Activated naive CD8-positive, alpha-beta T cell treated with anti-CD3 and anti-CD28 coated beads, Interleukin-2, amount 50 U/mL, for 24 hours (primary cell): ENCODE measurements around the gene ENOX1.

Experiments
- ATAC-seq: fragments of 150-1000 bp; cut with Tn5 transposase; one replicate; pipeline ENCODE4 v1.10.0; 2021
- DNase-seq: peaks from one replicate; pipeline ENCODE4 v3.0.0; 2021
- H3K27ac Mint-ChIP-seq: one replicate; pipeline ENCODE4 v1.8.0; 2021; ENCODE audit warnings: mild to moderate bottlenecking, mixed read lengths
- H3K27me3 Mint-ChIP-seq: one replicate; pipeline ENCODE4 v1.8.0; 2021; ENCODE audit warnings: mixed read lengths
- H3K36me3 Mint-ChIP-seq: one replicate; pipeline ENCODE4 v1.8.0; 2021; ENCODE audit warnings: low read depth, mixed read lengths
- H3K4me1 Mint-ChIP-seq: one replicate; pipeline ENCODE4 v1.8.0; 2021; ENCODE audit warnings: mixed read lengths
- H3K4me3 Mint-ChIP-seq: one replicate; pipeline ENCODE4 v1.8.0; 2021; ENCODE audit warnings: mild to moderate bottlenecking, moderate library complexity, mixed read lengths
- H3K9me3 Mint-ChIP-seq: one replicate; pipeline ENCODE4 v1.8.0; 2021; ENCODE audit warnings: mixed read lengths

Gene ENOX1

DNA sequence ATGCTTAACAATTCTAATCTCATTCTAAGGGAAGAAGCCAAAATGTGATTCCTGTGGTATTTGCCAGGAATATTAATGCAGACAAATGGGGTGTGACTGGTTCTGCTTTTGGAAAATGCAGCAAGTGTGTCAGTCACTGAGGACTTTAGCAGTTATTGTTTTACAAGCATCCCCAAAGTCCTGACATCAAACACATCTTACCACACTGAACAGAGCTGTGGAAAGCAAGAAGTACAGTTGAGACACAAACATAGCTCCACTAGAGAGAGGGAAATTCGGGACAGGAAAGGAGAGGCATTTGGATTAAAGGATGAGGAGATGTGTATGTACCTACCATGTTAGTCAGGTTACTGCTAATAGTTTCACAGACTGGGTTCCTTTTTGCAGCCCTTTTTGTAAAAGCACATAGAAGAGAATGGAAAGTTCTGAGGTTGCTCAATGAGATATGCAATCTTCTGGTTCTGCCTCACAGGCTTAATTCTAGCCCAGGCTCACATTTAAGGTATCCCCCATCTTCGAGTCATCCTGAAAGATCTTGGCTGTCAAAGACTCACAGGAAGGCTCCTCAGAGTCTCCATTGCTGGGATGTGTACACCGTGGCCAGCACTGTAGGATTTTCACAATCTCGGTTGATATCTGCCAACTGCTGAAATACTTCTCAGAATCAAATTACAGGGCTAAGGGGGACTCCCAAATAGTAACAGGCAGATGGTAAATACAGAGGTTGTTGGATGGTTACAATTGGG is 446.8 kb downstream of the ENOX1 start:
- H3K4me1 Mint-ChIP-seq, result no peaks in the 10 kb centered on the region
- DNase-seq, result no peak
- ATAC-seq, result no peak
- H3K27me3 Mint-ChIP-seq, result peaks cover 6% of the 10 kb centered on the region
- H3K27ac Mint-ChIP-seq, result no peak overlapping the region
- H3K36me3 Mint-ChIP-seq, result no peaks in the 10 kb centered on the region
- H3K4me3 Mint-ChIP-seq, result no peak overlapping the region
- no peaks in the 10 kb centered on the region for H3K9me3 Mint-ChIP-seq

DNA sequence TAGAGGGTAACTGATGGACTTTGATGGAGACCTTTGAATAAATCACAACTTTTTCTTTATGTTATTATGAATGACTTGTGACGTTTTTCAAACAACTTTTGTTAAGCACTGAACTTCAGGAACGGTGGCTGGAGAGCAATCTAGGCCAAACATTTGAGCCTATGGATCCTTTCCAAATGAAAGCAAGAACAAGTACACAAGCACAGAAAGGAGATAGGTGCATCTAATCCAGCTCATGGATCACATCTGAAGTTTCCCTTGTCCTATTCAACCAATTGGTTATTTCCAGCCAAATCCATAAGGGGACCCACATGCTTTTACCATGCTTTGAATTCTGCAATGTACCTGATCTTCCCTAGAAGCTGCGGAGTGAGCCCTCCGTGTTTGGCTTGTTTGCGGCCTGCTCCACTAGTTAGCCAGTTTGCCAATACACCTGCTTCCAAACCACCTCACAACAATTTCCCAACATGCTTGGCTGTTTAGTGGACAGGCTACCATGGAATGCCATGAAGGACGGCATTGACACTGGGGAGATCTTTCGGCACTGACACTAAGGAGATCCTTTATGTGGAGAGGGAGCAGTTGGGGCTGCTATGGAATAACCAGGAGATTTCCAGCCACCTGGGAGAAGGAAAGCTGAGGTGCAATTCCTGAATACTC is 447.5 kb downstream of the ENOX1 start:
- no peak for ATAC-seq
- peaks cover 4% of the 10 kb centered on the region for H3K27me3 Mint-ChIP-seq
- H3K9me3 Mint-ChIP-seq, result no peaks in the 10 kb centered on the region
- no peak for DNase-seq
- H3K4me3 Mint-ChIP-seq, result no peak overlapping the region
- H3K4me1 Mint-ChIP-seq, result no peaks in the 10 kb centered on the region
- H3K36me3 Mint-ChIP-seq, result no peaks in the 10 kb centered on the region
- no peak overlapping the region for H3K27ac Mint-ChIP-seq

GRCh38 chr13:43335764-43336163 is 451.0 kb downstream of the ENOX1 start:
- ATAC-seq, result no peak
- H3K36me3 Mint-ChIP-seq, result no peaks in the 10 kb centered on the region

DNA sequence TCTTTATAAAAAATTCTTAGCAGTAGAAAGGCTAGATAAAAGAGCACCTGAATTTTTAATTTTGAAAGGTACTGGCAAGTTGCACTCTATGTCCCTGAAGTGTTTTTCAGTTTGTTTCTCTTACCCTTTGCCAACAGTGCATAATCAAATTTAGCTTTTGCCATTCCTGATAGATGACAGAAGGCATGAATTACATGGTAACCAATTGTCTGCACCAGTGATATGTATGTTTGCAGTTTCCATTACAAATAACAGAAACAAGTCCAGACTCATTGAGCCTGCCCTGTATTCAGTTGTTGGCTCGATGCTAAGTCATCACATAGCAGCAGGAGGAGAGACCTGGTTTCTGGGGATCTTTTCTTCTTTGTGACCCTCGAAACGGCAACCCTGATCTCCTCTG is 453.6 kb downstream of the ENOX1 start:
- no peaks in the 10 kb centered on the region for H3K9me3 Mint-ChIP-seq
- H3K27ac Mint-ChIP-seq, result no peak overlapping the region
- no peaks in the 10 kb centered on the region for H3K4me1 Mint-ChIP-seq
- DNase-seq, result no peak
- H3K27me3 Mint-ChIP-seq, result no peaks in the 10 kb centered on the region
- no peak overlapping the region for H3K4me3 Mint-ChIP-seq
- ATAC-seq, result no peak
- H3K36me3 Mint-ChIP-seq, result no peaks in the 10 kb centered on the region

More at GRCh38 chr13:43335764-43336163, 451.0 kb downstream of the ENOX1 start:
- Mint-ChIP-seq H3K9me3 (no peaks in the 10 kb centered on the region), H3K4me1 (no peaks in the 10 kb centered on the region), H3K27ac (no peak overlapping the region), H3K4me3 (no peak overlapping the region), H3K27me3 (peaks cover 2% of the 10 kb centered on the region)
- no peak for DNase-seq

DNA sequence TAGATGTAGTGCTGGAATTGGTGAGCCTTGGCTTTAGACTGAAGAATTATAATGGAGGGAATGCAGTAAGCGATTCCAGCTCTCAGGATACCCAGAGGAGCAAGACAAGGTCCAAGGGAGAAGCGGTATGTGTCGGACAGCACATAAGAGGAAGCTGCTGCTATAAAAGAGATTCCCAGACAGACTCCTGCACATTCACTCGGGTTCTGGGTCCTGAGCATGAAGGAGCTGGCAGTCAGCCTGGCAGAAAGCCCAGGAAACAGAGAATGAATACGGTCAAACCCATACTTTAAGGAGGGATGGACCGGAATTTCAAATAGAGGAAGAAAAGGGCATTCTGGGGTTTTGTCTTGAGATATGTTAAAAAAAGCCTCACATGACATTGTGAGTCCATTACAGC is 455.1 kb downstream of the ENOX1 start:
- DNase-seq, result no peak
- ATAC-seq, result no peak
- H3K36me3 Mint-ChIP-seq, result no peaks in the 10 kb centered on the region
- H3K4me3 Mint-ChIP-seq, result no peak overlapping the region
- no peaks in the 10 kb centered on the region for H3K27me3 Mint-ChIP-seq
- H3K9me3 Mint-ChIP-seq, result no peaks in the 10 kb centered on the region
- H3K4me1 Mint-ChIP-seq, result no peaks in the 10 kb centered on the region
- H3K27ac Mint-ChIP-seq, result no peak overlapping the region

DNA sequence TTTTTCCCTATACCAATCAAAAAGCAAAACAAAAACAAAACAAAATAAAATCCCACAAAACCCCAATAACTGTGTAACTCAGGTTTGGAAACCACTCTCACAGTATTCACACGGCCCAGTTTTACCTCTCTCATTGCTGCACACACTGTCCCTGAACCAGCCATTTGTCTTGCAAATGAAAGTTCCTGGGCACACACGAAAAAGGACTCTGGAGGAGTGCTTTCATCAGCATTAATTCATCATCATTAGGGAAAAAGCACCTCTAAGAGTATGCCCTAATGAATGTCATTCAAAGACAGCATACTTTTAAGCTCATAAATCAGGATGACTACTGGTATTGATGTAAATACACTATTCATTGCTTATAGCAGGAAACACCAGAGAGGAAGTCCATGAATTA is 457.1 kb downstream of the ENOX1 start:
- no peak overlapping the region for H3K4me3 Mint-ChIP-seq
- no peaks in the 10 kb centered on the region for H3K4me1 Mint-ChIP-seq

DNA sequence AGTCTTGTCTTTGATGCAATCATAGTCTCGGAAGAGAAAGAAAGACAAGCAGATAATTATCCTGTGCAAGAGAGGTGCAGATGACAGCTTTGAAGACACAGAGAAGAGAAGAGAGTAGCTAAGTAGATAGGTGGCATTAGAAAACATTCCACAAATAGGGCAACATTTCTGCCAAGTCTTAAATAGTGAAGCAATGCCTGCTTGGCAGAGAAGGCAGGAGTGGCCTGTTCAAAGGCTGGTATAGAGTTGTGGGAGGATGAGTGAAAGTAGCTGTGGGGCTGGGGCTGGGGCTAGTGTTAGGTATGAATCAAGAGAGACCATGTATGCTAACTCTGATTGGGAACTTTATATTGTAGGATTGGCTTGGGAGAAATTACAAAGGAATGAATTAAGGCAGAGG is 457.9 kb downstream of the ENOX1 start:
- Mint-ChIP-seq H3K27me3 (no peaks in the 10 kb centered on the region), H3K4me3 (no peak overlapping the region), H3K4me1 (no peaks in the 10 kb centered on the region), H3K36me3 (no peaks in the 10 kb centered on the region), H3K9me3 (no peaks in the 10 kb centered on the region), H3K27ac (no peak overlapping the region)
- no peak for ATAC-seq
- no peak for DNase-seq

More for the DNA sequence above, 457.1 kb downstream of the ENOX1 start:
- H3K27ac Mint-ChIP-seq, result no peak overlapping the region
- DNase-seq, result no peak
- no peaks in the 10 kb centered on the region for H3K36me3 Mint-ChIP-seq
- H3K27me3 Mint-ChIP-seq, result no peaks in the 10 kb centered on the region
- no peak for ATAC-seq
- no peaks in the 10 kb centered on the region for H3K9me3 Mint-ChIP-seq

GRCh38 chr13:43326100-43326499 is 460.7 kb downstream of the ENOX1 start:
- Mint-ChIP-seq H3K36me3 (no peaks in the 10 kb centered on the region), H3K4me3 (no peak overlapping the region), H3K4me1 (no peaks in the 10 kb centered on the region), H3K27me3 (peaks cover 3% of the 10 kb centered on the region), H3K9me3 (no peaks in the 10 kb centered on the region), H3K27ac (no peak overlapping the region)
- ATAC-seq, result no peak
- DNase-seq, result no peak

- Mint-ChIP-seq H3K27ac (no peak overlapping the region), H3K27me3 (peaks cover 3% of the 10 kb centered on the region), H3K9me3 (no peaks in the 10 kb centered on the region), H3K4me1 (no peaks in the 10 kb centered on the region), H3K4me3 (no peak overlapping the region), H3K36me3 (no peaks in the 10 kb centered on the region)
- DNase-seq, result no peak
- ATAC-seq, result no peak
Measured at GRCh38 chr13:43325636-43326035, 461.1 kb downstream of the ENOX1 start.

GRCh38 chr13:43324129-43324528 is 462.6 kb downstream of the ENOX1 start:
- DNase-seq (no peak), ATAC-seq (no peak)
- H3K9me3 Mint-ChIP-seq, result no peaks in the 10 kb centered on the region
- no peaks in the 10 kb centered on the region for H3K36me3 Mint-ChIP-seq
- H3K27ac Mint-ChIP-seq, result no peak overlapping the region
- no peaks in the 10 kb centered on the region for H3K4me1 Mint-ChIP-seq
- peaks cover 3% of the 10 kb centered on the region for H3K27me3 Mint-ChIP-seq
- H3K4me3 Mint-ChIP-seq, result no peak overlapping the region

DNA sequence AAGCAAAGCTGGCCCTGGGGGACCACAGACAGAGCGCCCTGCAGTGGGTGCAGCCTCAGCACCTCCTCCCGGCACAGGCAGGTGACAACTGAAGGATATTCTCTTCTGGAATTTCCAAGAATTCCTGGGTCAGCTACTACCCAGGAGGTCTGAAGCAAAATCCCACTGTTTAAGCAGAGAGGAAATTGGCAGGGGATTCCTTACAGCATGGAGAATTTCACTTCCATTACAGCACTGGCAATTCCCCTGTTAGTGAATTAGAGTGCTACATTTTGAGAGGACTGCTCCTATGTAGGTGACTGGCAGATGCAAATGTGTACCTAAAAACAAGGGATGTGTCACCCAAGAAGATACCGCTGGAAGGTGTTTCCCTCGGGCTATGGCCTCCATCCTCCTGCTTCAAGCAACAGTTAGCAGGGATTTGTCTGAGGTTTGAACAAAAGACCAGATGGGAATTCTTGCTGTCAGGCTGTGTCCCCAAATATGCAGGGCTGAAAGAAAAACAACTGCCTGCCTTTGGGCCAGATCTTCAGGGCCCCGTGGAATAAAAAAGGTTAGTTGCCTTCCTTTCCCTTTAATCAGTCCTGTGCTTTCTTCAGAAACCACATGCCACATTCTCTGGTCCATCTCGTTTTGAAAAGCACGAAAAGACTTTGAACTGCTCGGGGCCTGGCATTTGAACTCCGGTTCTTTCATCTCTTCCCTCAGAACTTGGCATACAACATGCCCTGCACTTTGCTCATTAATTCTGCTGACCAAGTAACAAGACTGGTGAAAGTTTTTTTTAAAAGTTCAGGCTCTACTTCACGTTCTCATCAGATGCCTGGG is 466.9 kb downstream of the ENOX1 start:
- ATAC-seq (no peak), DNase-seq (no peak)
- H3K4me1 Mint-ChIP-seq, result no peaks in the 10 kb centered on the region
- H3K27me3 Mint-ChIP-seq, result peaks cover 3% of the 10 kb centered on the region
- H3K27ac Mint-ChIP-seq, result no peak overlapping the region
- H3K36me3 Mint-ChIP-seq, result no peaks in the 10 kb centered on the region
- H3K4me3 Mint-ChIP-seq, result no peak overlapping the region
- H3K9me3 Mint-ChIP-seq, result no peaks in the 10 kb centered on the region

DNA sequence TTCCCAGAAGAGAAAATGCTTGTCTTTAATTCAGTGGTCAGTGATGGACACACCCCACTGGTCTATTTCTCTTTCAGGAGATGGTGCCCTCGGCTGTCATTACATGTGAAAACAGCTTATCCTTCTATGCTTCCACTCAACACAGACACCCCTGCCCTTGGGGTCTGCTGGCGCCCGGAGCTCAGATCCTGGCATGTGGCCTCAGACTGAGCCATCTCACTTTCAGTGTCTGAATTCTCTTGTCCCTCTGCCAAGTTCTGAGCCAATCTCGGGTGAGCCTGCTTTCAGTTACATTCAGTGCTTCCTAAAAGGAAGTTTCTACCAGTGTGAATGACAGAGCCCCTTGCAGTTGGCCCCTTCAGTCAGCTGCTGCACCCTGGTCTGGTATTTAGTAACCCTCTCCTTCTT is 469.8 kb downstream of the ENOX1 start:
- no peaks in the 10 kb centered on the region for H3K9me3 Mint-ChIP-seq
- DNase-seq (no peak), ATAC-seq (no peak)
- no peaks in the 10 kb centered on the region for H3K36me3 Mint-ChIP-seq
- H3K27ac Mint-ChIP-seq, result no peak overlapping the region
- no peak overlapping the region for H3K4me3 Mint-ChIP-seq
- no peaks in the 10 kb centered on the region for H3K4me1 Mint-ChIP-seq
- H3K27me3 Mint-ChIP-seq, result no peaks in the 10 kb centered on the region

DNA sequence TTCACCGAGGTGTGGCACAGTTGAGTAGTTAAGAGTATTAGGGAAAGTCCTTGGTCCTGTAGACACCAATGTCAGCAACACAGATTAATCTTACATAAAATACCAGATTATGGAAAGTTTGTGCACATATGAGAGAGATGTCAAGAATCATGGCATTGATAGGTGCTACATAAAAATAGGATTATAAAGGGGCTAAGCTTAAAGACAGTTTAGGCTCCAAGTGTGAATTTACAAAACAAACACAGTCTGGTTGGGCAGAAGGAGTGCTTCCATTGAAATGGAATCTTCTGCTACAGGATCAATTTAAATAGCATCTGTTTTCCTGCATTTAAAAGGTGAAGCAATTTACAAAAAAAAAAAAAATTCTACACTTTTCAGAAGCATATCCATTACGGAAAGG is 470.5 kb downstream of the ENOX1 start:
- DNase-seq (no peak), ATAC-seq (no peak)
- no peaks in the 10 kb centered on the region for H3K9me3 Mint-ChIP-seq
- no peaks in the 10 kb centered on the region for H3K4me1 Mint-ChIP-seq
- no peaks in the 10 kb centered on the region for H3K36me3 Mint-ChIP-seq
- no peak overlapping the region for H3K27ac Mint-ChIP-seq
- no peak overlapping the region for H3K4me3 Mint-ChIP-seq
- H3K27me3 Mint-ChIP-seq, result no peaks in the 10 kb centered on the region

- ATAC-seq (no peak), DNase-seq (no peak)
- Mint-ChIP-seq H3K27ac (no peak overlapping the region), H3K4me3 (no peak overlapping the region), H3K27me3 (peaks cover 2% of the 10 kb centered on the region), H3K36me3 (no peaks in the 10 kb centered on the region), H3K4me1 (no peaks in the 10 kb centered on the region), H3K9me3 (no peaks in the 10 kb centered on the region)
Measured at GRCh38 chr13:43315522-43315921, 471.2 kb downstream of the ENOX1 start.

- no peak for DNase-seq
- H3K36me3 Mint-ChIP-seq, result no peaks in the 10 kb centered on the region
- H3K4me3 Mint-ChIP-seq, result no peak overlapping the region
- ATAC-seq, result no peak
- no peaks in the 10 kb centered on the region for H3K4me1 Mint-ChIP-seq
- no peaks in the 10 kb centered on the region for H3K9me3 Mint-ChIP-seq
- H3K27me3 Mint-ChIP-seq, result peaks cover 8% of the 10 kb centered on the region
- no peak overlapping the region for H3K27ac Mint-ChIP-seq
Measured at GRCh38 chr13:43309311-43309710, 477.5 kb downstream of the ENOX1 start.
